Keratinocyte (primary cell): Measurements from ENCODE around the gene CLCN5. TPM values are rescaled to one million over a fixed set of nuclear protein-coding genes. Genes with fewer than 3 reads are reported as not detected.

Source experiments
- DNase-seq: peaks from one replicate; pipeline ENCODE4 v3.0.0-alpha.2; 2011; ENCODE audit warnings: low read depth, missing footprints, low spot score
- FAIRE-seq: peaks from 2 replicates; lab custom pipeline; 2011; peaks lifted over from hg19 to GRCh38; lab: Jason Lieb, UNC
- H2AFZ ChIP-seq: 2 replicates; pipeline ENCODE4 v1.6.0; 2012; ENCODE audit warnings: low read length, control low read depth, inconsistent platforms; ENCODE audit not compliant: control insufficient read depth
- H3K27ac ChIP-seq: 2 replicates; pipeline ENCODE4 v1.5.1; 2011; ENCODE audit warnings: low read length; ENCODE audit not compliant: control insufficient read depth, insufficient read depth
- H3K27me3 ChIP-seq: 3 replicates; pipeline ENCODE4 v1.6.0; 2011; ENCODE audit warnings: low read length; ENCODE audit not compliant: control insufficient read depth, insufficient read depth; ENCODE audit errors: extremely low read depth
- H3K36me3 ChIP-seq, 2 experiments: 2 replicates in 1 of 2; 3 replicates in 1 of 2; pipeline ENCODE4 v1.5.1; 2011; ENCODE audit warnings: low read length in 2 of 2, mild to moderate bottlenecking in 1 of 2; ENCODE audit not compliant: control insufficient read depth in 2 of 2, insufficient read depth in 2 of 2; ENCODE audit errors: extremely low read depth in 1 of 2
- H3K4me1 ChIP-seq: 3 replicates; pipeline ENCODE4 v1.5.1; 2011; ENCODE audit warnings: low read length; ENCODE audit not compliant: control insufficient read depth, insufficient read depth; ENCODE audit errors: extremely low read depth
- H3K4me2 ChIP-seq: 3 replicates; pipeline ENCODE4 v1.6.0; 2011; ENCODE audit warnings: low read depth, low read length; ENCODE audit not compliant: control insufficient read depth, insufficient read depth; ENCODE audit errors: extremely low read depth
- H3K4me3 ChIP-seq, 3 experiments: fragments of 200-600 bp in 1 of 3; sonication (generic) in 1 of 3; 2 replicates in 2 of 3; 3 replicates in 1 of 3; pipeline ENCODE4 v1.5.1; 2011 to 2016; ENCODE audit warnings: low read length in 3 of 3, mild to moderate bottlenecking in 3 of 3, control low read depth in 2 of 3, inconsistent platforms in 1 of 3, low read depth in 1 of 3, mixed read lengths in 1 of 3, mixed run types in 1 of 3, moderate library complexity in 1 of 3; ENCODE audit not compliant: control insufficient read depth in 2 of 3, insufficient read depth in 2 of 3; ENCODE audit errors: extremely low read depth in 1 of 3
- H3K79me2 ChIP-seq: 2 replicates; pipeline ENCODE4 v1.6.0; 2012; ENCODE audit warnings: low read length; ENCODE audit not compliant: control insufficient read depth, insufficient read depth
- H3K9ac ChIP-seq: 3 replicates; pipeline ENCODE4 v1.6.0; 2011; ENCODE audit warnings: low read length; ENCODE audit not compliant: control insufficient read depth, insufficient read depth; ENCODE audit errors: extremely low read depth
- H3K9me1 ChIP-seq: 3 replicates; pipeline ENCODE4 v1.6.0; 2011; ENCODE audit warnings: low read length; ENCODE audit not compliant: control insufficient read depth, insufficient read depth; ENCODE audit errors: extremely low read depth
- H3K9me3 ChIP-seq: 2 replicates; pipeline ENCODE4 v1.5.1; 2012; ENCODE audit warnings: low read depth, low read length; ENCODE audit not compliant: control insufficient read depth
- H4K20me1 ChIP-seq: 3 replicates; pipeline ENCODE4 v1.6.0; 2011; ENCODE audit warnings: low read length; ENCODE audit not compliant: control insufficient read depth, insufficient read depth; ENCODE audit errors: extremely low read depth
- CTCF ChIP-seq, 3 experiments: IDR thresholded peaks in 1 of 3; conservative IDR thresholded peaks in 1 of 3; optimal IDR thresholded peaks in 1 of 3; 2 replicates in 2 of 3; 3 replicates in 1 of 3; pipeline versions ENCODE3 to v1.5.1; 2011; ENCODE audit warnings: low read length in 3 of 3, mild to moderate bottlenecking in 3 of 3, moderate library complexity in 2 of 3, control low read depth in 1 of 3, inconsistent platforms in 1 of 3; ENCODE audit not compliant: insufficient read depth in 2 of 3; ENCODE audit errors: extremely low read depth in 1 of 3
- EZH2 ChIP-seq: IDR thresholded peaks from one replicate; pipeline ENCODE4 v1.6.1; 2012; ENCODE audit warnings: inconsistent platforms, mild to moderate bottlenecking, low read length, moderate library complexity
- dilution Hi-C: fragments of 300-500 bp; cut with MboI; formaldehyde crosslinking; loops from one replicate; pipeline ENCODE4 v1.7.0; 2020; ENCODE audit warnings: low sequenced_read_pairs; ENCODE audit not compliant: extremely low pct_ligation_motif_present
- polyA plus RNA-seq, 5 experiments: library from polyadenylated mRNA; depleted of rRNA in 3 of 5; stranded (reverse) in 3 of 5; stranded (forward) in 1 of 5; unstranded in 1 of 5; fragments of >200 nt; gene quantifications; 1 replicate in 1 of 5; 2 replicates in 3 of 5; 3 replicates in 1 of 5; pipeline versions ENCODE4 v1.2.1 to v1.2.3, GENCODE V29; 2011 to 2012; ENCODE audit warnings: missing spikeins in 2 of 5, low read depth in 1 of 5, low replicate concordance in 1 of 5

Gene CLCN5
- polyA plus RNA-seq, 1 donor (not counting 4 experiments of a cell fraction or from before 2014, with no cell fraction given): 3.9 TPM

- Histone ChIP-seq H3K9me1 (no peaks in the 10 kb centered on the region), H3K9me3 (no peaks in the 10 kb centered on the region), H4K20me1 (no peaks in the 10 kb centered on the region), H2AFZ (no peak overlapping the region), H3K27ac (no peak overlapping the region), H3K4me1 (no peaks in the 10 kb centered on the region), H3K27me3 (no peaks in the 10 kb centered on the region), H3K4me2 (no peak overlapping the region), H3K9ac (no peak overlapping the region), H3K4me3 (no peak overlapping the region), H3K36me3 (no peaks in the 10 kb centered on the region), H3K79me2 (no peaks in the 10 kb centered on the region)
- FAIRE-seq (no peak), DNase-seq (no peak)
- dilution Hi-C loops: no loop called here
- no peak for TF ChIP-seq CTCF (optimal IDR thresholded peaks at IDR 0.05 in 1 of 3, IDR thresholded peaks at IDR 0.05 in 1 of 3, conservative IDR thresholded peaks at IDR 0.05 in 1 of 3; ENCODE audit: extremely low read depth in 1 of 3, insufficient read depth in 2 of 3, low read length in 3 of 3)
Measured at GRCh38 chrX:49986058-49986457, 63.7 kb downstream of the CLCN5 start.

- no peak overlapping the region for H3K4me3 ChIP-seq
- H3K36me3 ChIP-seq: no peaks in the 10 kb centered on the region
- no peak overlapping the region for H3K4me2 ChIP-seq
- no peaks in the 10 kb centered on the region for H3K27me3 ChIP-seq
- dilution Hi-C loops: no loop called here
- FAIRE-seq (no peak), DNase-seq (no peak)
- H3K79me2 ChIP-seq: no peaks in the 10 kb centered on the region
- TF ChIP-seq CTCF (optimal IDR thresholded peaks at IDR 0.05 in 1 of 3, IDR thresholded peaks at IDR 0.05 in 1 of 3, conservative IDR thresholded peaks at IDR 0.05 in 1 of 3; ENCODE audit: extremely low read depth in 1 of 3, insufficient read depth in 2 of 3, low read length in 3 of 3): no peak
- no peak for TF ChIP-seq EZH2
- H3K27ac ChIP-seq: no peak overlapping the region
- H2AFZ ChIP-seq: no peak overlapping the region
- no peaks in the 10 kb centered on the region for H3K4me1 ChIP-seq
- H3K9me1 ChIP-seq: no peaks in the 10 kb centered on the region
- no peak overlapping the region for H3K9ac ChIP-seq
- no peaks in the 10 kb centered on the region for H4K20me1 ChIP-seq
- no peaks in the 10 kb centered on the region for H3K9me3 ChIP-seq
Measured at GRCh38 chrX:49987651-49988050, 65.3 kb downstream of the CLCN5 start.
